ENCODE results near the gene TIMM9.

DNA sequence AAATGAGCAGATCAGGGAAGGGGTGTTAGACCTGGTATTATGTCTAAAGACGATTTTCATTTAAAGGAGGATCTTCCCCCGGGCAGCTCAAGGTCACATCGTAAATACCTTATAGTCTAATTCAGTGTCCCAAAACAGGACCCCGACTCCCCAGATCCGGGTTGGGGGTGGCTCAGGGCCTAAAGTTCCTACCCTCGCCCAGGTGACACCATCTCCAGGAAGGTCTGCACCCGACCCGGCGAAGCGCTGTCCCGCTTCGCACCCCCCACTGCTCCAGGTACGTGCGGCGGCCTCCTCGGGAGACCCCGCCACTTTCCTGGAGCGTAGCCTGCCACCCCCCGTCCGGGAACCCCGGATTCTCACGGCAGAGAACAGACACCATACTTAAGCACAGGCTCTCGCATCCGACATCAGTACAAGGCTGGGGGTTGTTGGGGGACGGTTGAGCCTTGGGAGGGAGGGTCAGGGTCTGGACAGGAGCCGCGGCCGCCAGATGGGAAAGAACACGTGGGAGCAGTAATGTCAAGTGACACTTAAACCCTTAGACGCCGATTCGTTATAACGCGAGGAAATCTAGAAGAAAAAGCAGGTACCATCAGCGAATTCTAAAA lies 556 bp downstream of the TIMM9 start:
- no peak for TF ChIP-seq POLR2A (IDR thresholded peaks at IDR 0.05)
- TF ChIP-seq, protein P1, sequence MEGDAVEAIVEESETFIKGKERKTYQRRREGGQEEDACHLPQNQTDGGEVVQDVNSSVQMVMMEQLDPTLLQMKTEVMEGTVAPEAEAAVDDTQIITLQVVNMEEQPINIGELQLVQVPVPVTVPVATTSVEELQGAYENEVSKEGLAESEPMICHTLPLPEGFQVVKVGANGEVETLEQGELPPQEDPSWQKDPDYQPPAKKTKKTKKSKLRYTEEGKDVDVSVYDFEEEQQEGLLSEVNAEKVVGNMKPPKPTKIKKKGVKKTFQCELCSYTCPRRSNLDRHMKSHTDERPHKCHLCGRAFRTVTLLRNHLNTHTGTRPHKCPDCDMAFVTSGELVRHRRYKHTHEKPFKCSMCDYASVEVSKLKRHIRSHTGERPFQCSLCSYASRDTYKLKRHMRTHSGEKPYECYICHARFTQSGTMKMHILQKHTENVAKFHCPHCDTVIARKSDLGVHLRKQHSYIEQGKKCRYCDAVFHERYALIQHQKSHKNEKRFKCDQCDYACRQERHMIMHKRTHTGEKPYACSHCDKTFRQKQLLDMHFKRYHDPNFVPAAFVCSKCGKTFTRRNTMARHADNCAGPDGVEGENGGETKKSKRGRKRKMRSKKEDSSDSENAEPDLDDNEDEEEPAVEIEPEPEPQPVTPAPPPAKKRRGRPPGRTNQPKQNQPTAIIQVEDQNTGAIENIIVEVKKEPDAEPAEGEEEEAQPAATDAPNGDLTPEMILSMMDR (IDR thresholded peaks at IDR 0.05 in 4 of 5, conservative IDR thresholded peaks at IDR 0.05 in 1 of 5), result no peak

Measured in gastrocnemius medialis (tissue), 4 donors.